Posterior cingulate gyrus (tissue), 11 donors: ENCODE measurements around the gene MCUB.

Experiments used
- DNase-seq, 10 donors: peaks; one replicate each; pipeline versions ENCODE4 v3.0.0 to v3.0.0-alpha.2; 2020 to 2021; ENCODE audit warnings: mixed read lengths in 3 of 10
- intact Hi-C: fragments of 100-400 bp; cut with DNase I; formaldehyde crosslinking; loops from one replicate; pipeline ENCODE4 v1.15.1; 2023

The MCUB gene

GRCh38 chr4:109718759-109719158 is 158.7 kb downstream of the MCUB start:
- intact Hi-C loops = no loop called here

GRCh38 chr4:109719604-109720003 is 159.6 kb downstream of the MCUB start:
- intact Hi-C loops = no loop called here
- DNase-seq = no peak

More at GRCh38 chr4:109718759-109719158, 158.7 kb downstream of the MCUB start:
- DNase-seq = no peak

GRCh38 chr4:109721033-109721432 is 161.0 kb downstream of the MCUB start:
- intact Hi-C loops = no loop called here

GRCh38 chr4:109722357-109722756 is 162.3 kb downstream of the MCUB start:
- DNase-seq = no peak
- intact Hi-C loops = no loop called here

More at GRCh38 chr4:109721033-109721432, 161.0 kb downstream of the MCUB start:
- DNase-seq = no peak

- DNase-seq = no peak
- intact Hi-C loops = no loop called here
These were observed 163.1 kb downstream of the MCUB start for GRCh38 chr4:109723110-109723509.

GRCh38 chr4:109728385-109728784 is 168.3 kb downstream of the MCUB start:
- intact Hi-C loops = no loop called here
- DNase-seq = no peak

- intact Hi-C loops = no loop called here
- DNase-seq = peak in 1 of 10 donors; percentile 69
These were observed 169.2 kb downstream of the MCUB start for GRCh38 chr4:109729117-109729717.

- peak; percentile 37 to 93 (median 57) for DNase-seq
- intact Hi-C loops = loop anchor here (5.0 kb wide), 1 partner anchor 87 kb away; the partner anchor contains the start of gene GAR1
These were observed 169.9 kb downstream of the MCUB start, which contains the start of gene PLA2G12A for GRCh38 chr4:109729718-109730618. Gene PLA2G12A (minus strand): TSS chr4:109730070. CDS start chr4:109729809, 261 bp downstream.

- intact Hi-C loops = loop anchor here (5.0 kb wide), 1 partner anchor 86 kb away; the partner anchor contains the start of gene GAR1
- peak in 1 of 10 donors; percentile 51 for DNase-seq
These were observed 170.8 kb downstream of the MCUB start for GRCh38 chr4:109730619-109731545.

GRCh38 chr4:109733728-109734127 is 173.7 kb downstream of the MCUB start:
- intact Hi-C loops = loop anchor here (5.0 kb wide), 1 partner anchor 84 kb away; the partner anchor contains the start of gene GAR1
- DNase-seq = no peak

- intact Hi-C loops = no loop called here
- no peak for DNase-seq
These were observed 175.7 kb downstream of the MCUB start for GRCh38 chr4:109735566-109736365.
